Measurements from ENCODE around the gene CES2.

GRCh38 chr16:66915041-66915440, 20.3 kb upstream of the CES2 start:
- TF ChIP-seq ZNF274 (IDR thresholded peaks at IDR 0.05; ENCODE audit: low read length): no peak
- no peak for TF ChIP-seq ZNF274 (tag by site-specific recombination; IDR thresholded peaks at IDR 0.05; ENCODE audit: borderline replicate concordance)
- no peak for TF ChIP-seq CTCF (tag by site-specific recombination; IDR thresholded peaks at IDR 0.05)
- TF ChIP-seq ZBTB49 (tag by site-specific recombination; IDR thresholded peaks at IDR 0.05; ENCODE audit: low read depth): no peak
- TF ChIP-seq, protein P1, sequence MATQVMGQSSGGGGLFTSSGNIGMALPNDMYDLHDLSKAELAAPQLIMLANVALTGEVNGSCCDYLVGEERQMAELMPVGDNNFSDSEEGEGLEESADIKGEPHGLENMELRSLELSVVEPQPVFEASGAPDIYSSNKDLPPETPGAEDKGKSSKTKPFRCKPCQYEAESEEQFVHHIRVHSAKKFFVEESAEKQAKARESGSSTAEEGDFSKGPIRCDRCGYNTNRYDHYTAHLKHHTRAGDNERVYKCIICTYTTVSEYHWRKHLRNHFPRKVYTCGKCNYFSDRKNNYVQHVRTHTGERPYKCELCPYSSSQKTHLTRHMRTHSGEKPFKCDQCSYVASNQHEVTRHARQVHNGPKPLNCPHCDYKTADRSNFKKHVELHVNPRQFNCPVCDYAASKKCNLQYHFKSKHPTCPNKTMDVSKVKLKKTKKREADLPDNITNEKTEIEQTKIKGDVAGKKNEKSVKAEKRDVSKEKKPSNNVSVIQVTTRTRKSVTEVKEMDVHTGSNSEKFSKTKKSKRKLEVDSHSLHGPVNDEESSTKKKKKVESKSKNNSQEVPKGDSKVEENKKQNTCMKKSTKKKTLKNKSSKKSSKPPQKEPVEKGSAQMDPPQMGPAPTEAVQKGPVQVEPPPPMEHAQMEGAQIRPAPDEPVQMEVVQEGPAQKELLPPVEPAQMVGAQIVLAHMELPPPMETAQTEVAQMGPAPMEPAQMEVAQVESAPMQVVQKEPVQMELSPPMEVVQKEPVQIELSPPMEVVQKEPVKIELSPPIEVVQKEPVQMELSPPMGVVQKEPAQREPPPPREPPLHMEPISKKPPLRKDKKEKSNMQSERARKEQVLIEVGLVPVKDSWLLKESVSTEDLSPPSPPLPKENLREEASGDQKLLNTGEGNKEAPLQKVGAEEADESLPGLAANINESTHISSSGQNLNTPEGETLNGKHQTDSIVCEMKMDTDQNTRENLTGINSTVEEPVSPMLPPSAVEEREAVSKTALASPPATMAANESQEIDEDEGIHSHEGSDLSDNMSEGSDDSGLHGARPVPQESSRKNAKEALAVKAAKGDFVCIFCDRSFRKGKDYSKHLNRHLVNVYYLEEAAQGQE (tag by site-specific recombination; IDR thresholded peaks at IDR 0.05): no peak

Data from HEK293 (cell line).